Stimulated activated CD4-positive, alpha-beta T cell treated with anti-CD3 and anti-CD28 coated beads, Interleukin-12 subunit alpha, Interleukin-12 subunit beta, amount 100 ng/mL, for 48 hours (primary cell): Measurements from ENCODE around the gene LRRC51.
"Not testable (repeated sequence)": the region's sequence is repeated elsewhere in the genome, so short reads cannot be mapped to it uniquely, and the experiment has no call there.

ENCODE experiments used
- DNase-seq, 3 donors: peaks; one replicate each; pipeline ENCODE4 v3.0.0-alpha.2; 2020; ENCODE audit warnings: low read depth in 2 of 3, low spot score in 1 of 3

LRRC51 gene

GRCh38 chr11:72103754-72104167 is 23.1 kb downstream of the LRRC51 start:
- DNase-seq: no peak

GRCh38 chr11:72105888-72106287 is 25.2 kb downstream of the LRRC51 start, which contains the start of gene TOMT:
Gene TOMT (plus strand): TSS chr11:72105924. CDS start chr11:72105952, 28 bp downstream.
- no peak for DNase-seq

GRCh38 chr11:72111300-72112142 is 30.9 kb downstream of the LRRC51 start:
- no peak for DNase-seq

GRCh38 chr11:72112143-72112977 is 31.7 kb downstream of the LRRC51 start, which contains the start of gene ANAPC15:
Gene ANAPC15 (minus strand): TSS chr11:72112695. CDS start chr11:72111276, 1,419 bp downstream.
- peak; percentile 98 to 99 (median 98) for DNase-seq

GRCh38 chr11:72112978-72113808 is 32.5 kb downstream of the LRRC51 start:
- DNase-seq: no peak

GRCh38 chr11:72114570-72114969 is 33.9 kb downstream of the LRRC51 start:
- no peak for DNase-seq

- no peak for DNase-seq
Measured at GRCh38 chr11:72116019-72116755, 35.5 kb downstream of the LRRC51 start.

GRCh38 chr11:72119198-72119597 is 38.5 kb downstream of the LRRC51 start:
- DNase-seq: no peak

GRCh38 chr11:72120930-72121329 is 40.3 kb downstream of the LRRC51 start:
- no peak for DNase-seq

- DNase-seq: no peak
Measured at GRCh38 chr11:72122607-72123006, 42.0 kb downstream of the LRRC51 start.

GRCh38 chr11:72123117-72123653 is 42.5 kb downstream of the LRRC51 start:
- DNase-seq: no peak

GRCh38 chr11:72124046-72124445 is 43.4 kb downstream of the LRRC51 start:
- DNase-seq: no peak

- no peak for DNase-seq
Measured at GRCh38 chr11:72125956-72126355, 45.3 kb downstream of the LRRC51 start.

- no peak for DNase-seq
Measured at GRCh38 chr11:72127923-72128322, 47.3 kb downstream of the LRRC51 start.

- DNase-seq: no peak
Measured at GRCh38 chr11:72129381-72129780, 48.7 kb downstream of the LRRC51 start.

GRCh38 chr11:72132646-72133045 is 52.0 kb downstream of the LRRC51 start:
- DNase-seq: no peak

- DNase-seq: not testable (repeated sequence)
Measured at GRCh38 chr11:72135473-72135872, 54.8 kb downstream of the LRRC51 start, which contains the start of gene FOLR3. Gene FOLR3 (plus strand): TSS chr11:72135725. CDS start chr11:72135953, 228 bp downstream.

- no peak for DNase-seq
Measured at GRCh38 chr11:72135891-72136683, 55.4 kb downstream of the LRRC51 start.

- DNase-seq: no peak
Measured at GRCh38 chr11:72136684-72137262, 56.1 kb downstream of the LRRC51 start.
